OCI-LY1 (cell line): ENCODE results near the gene LRMDA.

ENCODE experiments used
- CTCF ChIP-seq: fragments of 200-600 bp; sonication (generic), shearing (Covaris generic); IDR thresholded peaks from 2 replicates; pipeline ENCODE4 v1.5.1; 2017; ENCODE audit warnings: mild to moderate bottlenecking, antibody characterized with exemption, low read length, moderate library complexity, mixed read lengths
- EZH2 ChIP-seq: fragments of 200-600 bp; sonication (generic), shearing (Covaris generic); IDR thresholded peaks from 2 replicates; pipeline ENCODE4 v1.8.0; 2017; ENCODE audit warnings: borderline replicate concordance, mixed run types, mild to moderate bottlenecking, antibody characterized with exemption, low read length, moderate library complexity, mixed read lengths

GRCh38 chr10:75950307-75950706 lies 518.9 kb downstream of the LRMDA start:
- TF ChIP-seq EZH2 (no peak), CTCF (no peak)
